Mesenchymal stem cell (in vitro differentiated cells and primary cell): ENCODE data around the gene BPIFB6.

Source experiments
- DNase-seq: peaks from one replicate; pipeline ENCODE4 v3.0.0-alpha.2; 2013
- H2AFZ ChIP-seq: one replicate; pipeline ENCODE4 v1.6.1; 2013; ENCODE audit warnings: low read depth, mild to moderate bottlenecking, control low read depth, inconsistent platforms, low read length, moderate library complexity
- H2AK5ac ChIP-seq: 2 replicates; pipeline ENCODE4 v1.6.1; 2013; ENCODE audit warnings: low read length, moderate library complexity, mild to moderate bottlenecking, inconsistent platforms; ENCODE audit not compliant: severe bottlenecking
- H2BK120ac ChIP-seq: one replicate; pipeline ENCODE4 v1.6.1; 2013; ENCODE audit warnings: low read depth, mild to moderate bottlenecking, inconsistent platforms, low read length, moderate library complexity
- H2BK12ac ChIP-seq, 2 experiments: one replicate each; pipeline ENCODE4 v1.6.1; 2013; ENCODE audit warnings: inconsistent platforms in 2 of 2, low read length in 2 of 2, mild to moderate bottlenecking in 2 of 2, moderate library complexity in 2 of 2, control low read depth in 1 of 2
- H2BK15ac ChIP-seq: one replicate; pipeline ENCODE4 v1.6.1; 2013; ENCODE audit warnings: mild to moderate bottlenecking, low read depth, inconsistent platforms; ENCODE audit not compliant: poor library complexity, severe bottlenecking
- H2BK5ac ChIP-seq: 2 replicates; pipeline ENCODE4 v1.6.1; 2013; ENCODE audit warnings: low read depth, mild to moderate bottlenecking, low read length, control low read depth, inconsistent platforms; ENCODE audit not compliant: poor library complexity, severe bottlenecking
- H3K14ac ChIP-seq, 2 experiments: one replicate each; pipeline ENCODE4 v1.6.1; 2013; ENCODE audit warnings: inconsistent platforms in 2 of 2, low read length in 2 of 2, control low read depth in 1 of 2, mild to moderate bottlenecking in 1 of 2, moderate library complexity in 1 of 2
- H3K18ac ChIP-seq, 2 experiments: one replicate each; pipeline ENCODE4 v1.6.1; 2013; ENCODE audit warnings: inconsistent platforms in 2 of 2, low read length in 2 of 2, control low read depth in 1 of 2, low read depth in 1 of 2, mild to moderate bottlenecking in 1 of 2
- H3K23ac ChIP-seq, 2 experiments: one replicate each; pipeline ENCODE4 v1.6.1; 2013; ENCODE audit warnings: inconsistent platforms in 2 of 2, low read length in 2 of 2, mild to moderate bottlenecking in 2 of 2, moderate library complexity in 2 of 2, control low read depth in 1 of 2
- H3K27ac ChIP-seq: 2 replicates; pipeline ENCODE4 v1.5.1; 2013; ENCODE audit warnings: mild to moderate bottlenecking, moderate library complexity, low read length, control low read depth, inconsistent platforms; ENCODE audit not compliant: poor library complexity, severe bottlenecking
- H3K27me3 ChIP-seq, 2 experiments: 2 replicates each; pipeline versions ENCODE4 v1.6.1 to v1.7.0; 2013; ENCODE audit warnings: low read length in 2 of 2, mild to moderate bottlenecking in 2 of 2, moderate library complexity in 2 of 2, control low read depth in 1 of 2, inconsistent platforms in 1 of 2; ENCODE audit not compliant: control insufficient read depth in 1 of 2, insufficient read depth in 1 of 2
- H3K36me3 ChIP-seq, 2 experiments: 2 replicates each; pipeline versions ENCODE4 v1.6.1 to v1.7.0; 2013; ENCODE audit warnings: low read length in 2 of 2, control low read depth in 1 of 2, inconsistent platforms in 1 of 2, low read depth in 1 of 2, mild to moderate bottlenecking in 1 of 2; ENCODE audit not compliant: insufficient read depth in 2 of 2, control insufficient read depth in 1 of 2
- H3K4ac ChIP-seq, 2 experiments: one replicate each; pipeline ENCODE4 v1.6.1; 2013; ENCODE audit warnings: inconsistent platforms in 2 of 2, low read length in 2 of 2, mild to moderate bottlenecking in 2 of 2, moderate library complexity in 2 of 2, control low read depth in 1 of 2, low read depth in 1 of 2
- H3K4me1 ChIP-seq: 2 replicates; pipeline ENCODE4 v1.6.1; 2013; ENCODE audit warnings: low read depth, low read length, control low read depth; ENCODE audit not compliant: control insufficient read depth, insufficient read depth
- H3K4me2 ChIP-seq: 2 replicates; pipeline ENCODE4 v1.6.1; 2013; ENCODE audit warnings: low read length, mild to moderate bottlenecking, inconsistent platforms; ENCODE audit not compliant: poor library complexity, severe bottlenecking
- H3K4me3 ChIP-seq, 2 experiments: 2 replicates each; pipeline versions ENCODE4 v1.5.1 to v1.7.0; 2013; ENCODE audit warnings: low read length in 2 of 2, mild to moderate bottlenecking in 2 of 2, control low read depth in 1 of 2, low read depth in 1 of 2; ENCODE audit not compliant: insufficient read depth in 1 of 2
- H3K79me1 ChIP-seq: replicated peaks from 2 replicates; pipeline ENCODE4 v1.6.1; 2013; ENCODE audit warnings: mild to moderate bottlenecking, control low read depth, low read length, inconsistent platforms; ENCODE audit not compliant: poor library complexity, severe bottlenecking
- H3K9ac ChIP-seq: 2 replicates; pipeline ENCODE4 v1.7.0; 2013; ENCODE audit warnings: mild to moderate bottlenecking, low read length, moderate library complexity
- H3K9me3 ChIP-seq: 2 replicates; pipeline ENCODE4 v1.7.0; 2013; ENCODE audit warnings: mild to moderate bottlenecking, low read length; ENCODE audit not compliant: control insufficient read depth
- H4K8ac ChIP-seq: one replicate; pipeline ENCODE4 v1.6.1; 2013; ENCODE audit warnings: inconsistent platforms, mild to moderate bottlenecking, low read length, moderate library complexity
- H4K91ac ChIP-seq: one replicate; pipeline ENCODE4 v1.6.1; 2013; ENCODE audit warnings: mild to moderate bottlenecking, low read length, inconsistent platforms
- WGBS: methylation state at CpG from one replicate; pipeline ENCODE4 v1.1.7; 2013; ENCODE audit warnings: mixed read lengths; 5-methylcytosine and 5-hydroxymethylcytosine counted together

The BPIFB6 gene

GRCh38 chr20:32991792-32992641, 39.4 kb upstream of the BPIFB6 start:
- H2AFZ ChIP-seq = no peak overlapping the region
- H3K18ac ChIP-seq = no peak overlapping the region
- no peak overlapping the region for H2BK12ac ChIP-seq
- no peak overlapping the region for H3K4ac ChIP-seq
- H3K14ac ChIP-seq = no peak overlapping the region
- no peak overlapping the region for H2BK5ac ChIP-seq
- no peak overlapping the region for H2BK120ac ChIP-seq
- 73% methylated on average over 8 of the region's 8 CpGs for WGBS
- no peak overlapping the region for H3K9ac ChIP-seq
- no peak overlapping the region for H4K8ac ChIP-seq
- no peak overlapping the region for H3K4me2 ChIP-seq
- peaks cover 12 to 23% of the 10 kb centered on the region in 2 experiments for H3K27me3 ChIP-seq
- DNase-seq = no peak
- no peaks in the 10 kb centered on the region for H3K36me3 ChIP-seq
- no peaks in the 10 kb centered on the region for H3K79me1 ChIP-seq
- no peak overlapping the region for H4K91ac ChIP-seq
- no peaks in the 10 kb centered on the region for H3K4me1 ChIP-seq
- H2AK5ac ChIP-seq = no peak overlapping the region
- H2BK15ac ChIP-seq = no peak overlapping the region
- H3K27ac ChIP-seq = no peak overlapping the region
- H3K23ac ChIP-seq = no peak overlapping the region
- H3K4me3 ChIP-seq = no peak overlapping the region
- peaks cover 18% of the 10 kb centered on the region for H3K9me3 ChIP-seq

- 76% methylated on average over 8 of the region's 8 CpGs for WGBS
- Histone ChIP-seq H3K9ac (no peak overlapping the region), H2BK15ac (no peak overlapping the region), H2AFZ (no peak overlapping the region), H2BK120ac (no peak overlapping the region), H3K4me3 (no peak overlapping the region), H2BK12ac (no peak overlapping the region), H3K14ac (no peak overlapping the region), H4K8ac (no peak overlapping the region), H2BK5ac (no peak overlapping the region), H3K27me3 (peaks cover 12 to 21% of the 10 kb centered on the region in 2 experiments), H3K9me3 (peaks cover 18% of the 10 kb centered on the region), H3K23ac (no peak overlapping the region), H3K4ac (no peak overlapping the region), H3K36me3 (no peaks in the 10 kb centered on the region), H4K91ac (no peak overlapping the region), H2AK5ac (no peak overlapping the region), H3K18ac (no peak overlapping the region), H3K4me2 (no peak overlapping the region), H3K27ac (no peak overlapping the region), H3K79me1 (no peaks in the 10 kb centered on the region), H3K4me1 (no peaks in the 10 kb centered on the region)
- no peak for DNase-seq
Observed at GRCh38 chr20:32993496-32994050, 37.9 kb upstream of the BPIFB6 start.

- H3K4me3 ChIP-seq = no peak overlapping the region
- H3K27ac ChIP-seq = no peak overlapping the region
- no peak overlapping the region for H3K23ac ChIP-seq
- H3K4me2 ChIP-seq = no peak overlapping the region
- no peak overlapping the region for H3K9ac ChIP-seq
- no peaks in the 10 kb centered on the region for H3K79me1 ChIP-seq
- no peak for DNase-seq
- H2BK15ac ChIP-seq = no peak overlapping the region
- H4K8ac ChIP-seq = no peak overlapping the region
- no peaks in the 10 kb centered on the region for H3K36me3 ChIP-seq
- H4K91ac ChIP-seq = no peak overlapping the region
- H2AFZ ChIP-seq = no peak overlapping the region
- H3K4ac ChIP-seq = no peak overlapping the region
- no peaks in the 10 kb centered on the region for H3K4me1 ChIP-seq
- H2BK5ac ChIP-seq = no peak overlapping the region
- no peak overlapping the region for H3K18ac ChIP-seq
- peaks cover 12 to 19% of the 10 kb centered on the region in 2 experiments for H3K27me3 ChIP-seq
- H3K14ac ChIP-seq = no peak overlapping the region
- H2BK12ac ChIP-seq = no peak overlapping the region
- H2AK5ac ChIP-seq = no peak overlapping the region
- peaks cover 14% of the 10 kb centered on the region for H3K9me3 ChIP-seq
- no peak overlapping the region for H2BK120ac ChIP-seq
Observed at GRCh38 chr20:32995802-32996201, 35.6 kb upstream of the BPIFB6 start.

GRCh38 chr20:32997431-32997830, 34.0 kb upstream of the BPIFB6 start:
- Histone ChIP-seq H3K27ac (no peak overlapping the region), H3K23ac (no peak overlapping the region), H3K4me1 (no peaks in the 10 kb centered on the region), H2AFZ (no peak overlapping the region), H3K9me3 (peaks cover 14% of the 10 kb centered on the region), H3K14ac (no peak overlapping the region), H3K4me2 (no peak overlapping the region), H3K36me3 (no peaks in the 10 kb centered on the region), H3K79me1 (no peaks in the 10 kb centered on the region), H3K4me3 (no peak overlapping the region), H3K9ac (no peak overlapping the region), H3K4ac (no peak overlapping the region), H4K8ac (no peak overlapping the region), H2BK120ac (no peak overlapping the region), H2BK12ac (no peak overlapping the region), H2BK5ac (no peak overlapping the region), H3K27me3 (peaks cover 0 to 14% of the 10 kb centered on the region in 2 experiments), H2AK5ac (no peak overlapping the region), H3K18ac (no peak overlapping the region), H4K91ac (no peak overlapping the region), H2BK15ac (no peak overlapping the region)
- DNase-seq = no peak
- WGBS = 59% methylated on average over 2 of the region's 2 CpGs
